Neural cell (in vitro differentiated cells): Measurements from ENCODE around the gene SPHK2.

Experiments
- CTCF ChIP-seq: fragments of 450-650 bp; IDR thresholded peaks from 2 replicates; pipeline ENCODE4 v1.5.1; 2014; ENCODE audit warnings: antibody characterized with exemption, mild to moderate bottlenecking, moderate library complexity; ENCODE audit not compliant: poor library complexity, severe bottlenecking
- EP300 ChIP-seq: fragments of 450-650 bp; conservative IDR thresholded peaks from 2 replicates; pipeline ENCODE4 v1.6.1; 2014; ENCODE audit warnings: antibody characterized with exemption, mild to moderate bottlenecking, moderate library complexity; ENCODE audit not compliant: poor library complexity, severe bottlenecking
- EZH2 ChIP-seq: fragments of 200-600, 300-800 bp; shearing (Covaris generic), sonication (generic); IDR thresholded peaks from 2 replicates; pipeline ENCODE4 v1.6.1; 2014; ENCODE audit warnings: antibody characterized with exemption, low read length, borderline replicate concordance, mild to moderate bottlenecking; ENCODE audit not compliant: insufficient read depth, poor library complexity, severe bottlenecking
- POLR2AphosphoS5 ChIP-seq: IDR thresholded peaks from 2 replicates; pipeline ENCODE4 v1.6.1; 2012
- RAD21 ChIP-seq: fragments of 450-650 bp; conservative IDR thresholded peaks from 2 replicates; pipeline ENCODE4 v1.6.1; 2014; ENCODE audit warnings: antibody characterized with exemption, mild to moderate bottlenecking, moderate library complexity
- REST ChIP-seq: IDR thresholded peaks from 2 replicates; pipeline ENCODE4 v1.6.1; 2012; ENCODE audit warnings: borderline replicate concordance
- SMC3 ChIP-seq: fragments of 450-650 bp; conservative IDR thresholded peaks from 2 replicates; pipeline ENCODE4 v1.6.1; 2014; ENCODE audit warnings: antibody characterized with exemption, mild to moderate bottlenecking, moderate library complexity; ENCODE audit not compliant: poor library complexity
- TAF1 ChIP-seq: IDR thresholded peaks from 2 replicates; pipeline ENCODE4 v1.6.1; 2012; ENCODE audit warnings: low read depth

GRCh38 chr19:48608798-48609263, 10.5 kb upstream of the SPHK2 start:
- TF ChIP-seq CTCF (peak; percentile 54), POLR2AphosphoS5 (no peak), EZH2 (no peak), EP300 (no peak), RAD21 (peak; percentile 44), TAF1 (no peak), REST (no peak), SMC3 (peak; percentile 45)
